Natural killer cell treated with Interleukin-12 subunit alpha and Interleukin-12 subunit beta and Interleukin-15 and Interleukin-18, amount 100 ng/mL, for 72 hours (primary cell): ENCODE data around the gene ULK4. TPM values are rescaled to one million over a fixed set of nuclear protein-coding genes. Genes with fewer than 3 reads are reported as not detected.
"Not testable (repeated sequence)": the region's sequence is repeated elsewhere in the genome, so short reads cannot be mapped to it uniquely, and the experiment has no call there.

Experiments used
- ATAC-seq, 2 donors: fragments of 150-1000 bp; cut with Tn5 transposase in 1 of 2; sonication (Bioruptor Pico), chemical (Tn5 transposase) in 1 of 2; 2 replicates each; pipeline ENCODE4 v1.10.0; 2021
- DNase-seq: peaks from one replicate; pipeline ENCODE4 v3.0.0; 2022; ENCODE audit warnings: low spot score
- H3K27ac Mint-ChIP-seq, 2 donors: 1 replicate in 1 of 2; 2 replicates in 1 of 2; pipeline ENCODE4 v1.8.0; 2022; ENCODE audit warnings: mixed read lengths in 2 of 2, mild to moderate bottlenecking in 1 of 2, moderate library complexity in 1 of 2
- H3K27me3 Mint-ChIP-seq, 2 donors: 1 replicate in 1 of 2; 2 replicates in 1 of 2; pipeline ENCODE4 v1.8.0; 2022; ENCODE audit warnings: mixed read lengths in 2 of 2
- H3K36me3 Mint-ChIP-seq: one replicate; pipeline ENCODE4 v1.8.0; 2022; ENCODE audit warnings: mixed read lengths
- H3K4me1 Mint-ChIP-seq, 2 donors: 1 replicate in 1 of 2; 2 replicates in 1 of 2; pipeline ENCODE4 v1.8.0; 2022; ENCODE audit warnings: low read depth in 2 of 2, mixed read lengths in 2 of 2, mild to moderate bottlenecking in 1 of 2
- H3K4me3 Mint-ChIP-seq: one replicate; pipeline ENCODE4 v1.8.0; 2022; ENCODE audit warnings: mixed read lengths
- H3K9me3 Mint-ChIP-seq: 2 replicates; pipeline ENCODE4 v1.8.0; 2022; ENCODE audit warnings: mixed read lengths
- total RNA-seq, 2 donors: library from RNA; stranded (reverse); gene quantifications; one replicate each; pipeline ENCODE4 v1.2.3, GENCODE V29; 2022

Gene ULK4
- total RNA-seq, 2 donors from 2014 or later: 11.1 to 29.9 TPM

- no peaks in the 10 kb centered on the region for H3K9me3 Mint-ChIP-seq
- H3K4me3 Mint-ChIP-seq: no peak overlapping the region
- H3K27ac Mint-ChIP-seq: no peak overlapping the region
- no peak for DNase-seq
- peaks cover 0 to 5% of the 10 kb centered on the region in 2 donors for H3K4me1 Mint-ChIP-seq
- no peak for ATAC-seq
- H3K36me3 Mint-ChIP-seq: no peaks in the 10 kb centered on the region
- H3K27me3 Mint-ChIP-seq: no peaks in the 10 kb centered on the region
These were observed 378.9 kb downstream of the ULK4 start for GRCh38 chr3:41583014-41583413.

GRCh38 chr3:41581700-41582099, 380.2 kb downstream of the ULK4 start:
- no peaks in the 10 kb centered on the region for H3K9me3 Mint-ChIP-seq
- H3K36me3 Mint-ChIP-seq: no peaks in the 10 kb centered on the region
- H3K4me1 Mint-ChIP-seq: peaks cover 0 to 5% of the 10 kb centered on the region in 2 donors
- H3K27ac Mint-ChIP-seq: no peak overlapping the region
- H3K27me3 Mint-ChIP-seq: no peaks in the 10 kb centered on the region
- no peak overlapping the region for H3K4me3 Mint-ChIP-seq
- ATAC-seq (no peak), DNase-seq (no peak)

DNA sequence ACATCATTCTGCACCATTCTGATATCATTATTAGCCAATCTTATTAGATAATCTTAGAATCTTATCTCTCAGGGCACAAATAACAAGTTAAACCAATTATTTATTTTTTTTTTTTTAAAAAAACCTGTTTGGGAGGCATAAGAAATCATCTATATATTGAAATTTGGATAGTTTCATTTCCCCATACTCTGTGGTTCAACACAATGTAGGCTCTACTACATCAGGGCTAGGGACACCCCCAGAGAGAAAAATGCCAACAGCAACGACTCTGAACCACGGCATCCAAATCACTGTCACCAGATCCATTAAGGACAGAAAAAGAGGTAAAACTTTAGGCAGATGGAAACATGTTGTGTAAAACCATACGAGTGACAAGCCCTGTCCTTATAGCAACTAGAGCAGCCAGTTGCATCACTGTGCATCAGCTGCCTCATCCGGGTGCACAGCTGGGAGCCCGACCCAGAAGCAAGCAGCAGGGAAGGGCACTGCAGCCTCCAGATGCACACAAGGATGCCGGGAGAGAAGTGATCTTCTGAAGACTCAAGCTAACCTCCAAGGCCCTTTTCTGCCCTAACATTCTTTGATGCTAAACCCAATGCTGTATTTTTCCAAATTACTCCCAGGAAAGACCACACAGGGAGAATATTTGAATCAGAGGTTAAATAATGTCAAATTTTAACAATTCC, 381.5 kb downstream of the ULK4 start:
- Mint-ChIP-seq H3K4me3 (no peak overlapping the region), H3K27ac (no peak overlapping the region), H3K27me3 (no peaks in the 10 kb centered on the region), H3K9me3 (no peaks in the 10 kb centered on the region), H3K4me1 (no peaks in the 10 kb centered on the region), H3K36me3 (no peaks in the 10 kb centered on the region)
- ATAC-seq (no peak), DNase-seq (no peak)

DNA sequence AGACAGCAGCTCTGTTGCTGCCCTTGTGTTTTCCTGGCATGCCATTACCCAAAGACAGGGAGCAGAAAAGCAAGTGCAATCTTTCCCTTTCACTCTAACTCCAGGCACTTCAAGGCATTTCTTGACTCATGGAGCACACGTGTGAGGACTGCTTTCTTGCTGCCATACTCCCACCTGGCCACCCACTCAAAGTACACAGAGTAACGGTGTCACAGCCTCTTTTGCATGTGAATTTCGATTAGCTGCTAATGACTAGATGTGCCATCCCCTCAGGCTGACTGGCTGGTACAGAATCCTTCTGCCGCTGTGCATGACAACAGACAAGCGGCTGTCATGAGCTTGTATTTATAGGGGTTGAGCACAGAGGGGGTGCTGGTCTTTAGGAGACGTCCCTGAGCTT, 382.0 kb downstream of the ULK4 start:
- Mint-ChIP-seq H3K4me3 (no peak overlapping the region), H3K27ac (no peak overlapping the region), H3K36me3 (no peaks in the 10 kb centered on the region), H3K27me3 (no peaks in the 10 kb centered on the region), H3K4me1 (no peaks in the 10 kb centered on the region), H3K9me3 (no peaks in the 10 kb centered on the region)
- ATAC-seq: no peak
- DNase-seq: no peak

DNA sequence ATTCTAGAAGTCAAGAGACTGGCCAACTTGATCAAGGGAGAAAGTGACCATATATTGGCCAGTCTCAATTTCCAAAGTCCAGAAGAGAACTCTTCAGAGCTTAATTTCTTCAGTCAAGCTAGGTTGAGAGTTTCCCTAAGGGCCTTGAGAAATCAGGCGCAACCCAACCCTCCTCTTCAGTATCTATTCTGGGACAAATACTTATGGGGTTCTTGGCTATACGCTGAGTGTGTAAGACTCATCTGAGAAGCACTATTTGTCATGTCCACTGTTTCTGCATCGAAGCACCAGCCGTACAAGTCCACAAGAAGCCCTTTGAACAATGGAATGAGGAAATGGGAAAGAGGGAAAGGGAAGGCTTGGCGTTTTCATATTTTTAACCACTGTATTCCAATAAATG, 383.1 kb downstream of the ULK4 start:
- H3K4me1 Mint-ChIP-seq: no peaks in the 10 kb centered on the region

GRCh38 chr3:41575724-41576123, 386.2 kb downstream of the ULK4 start:
- Mint-ChIP-seq H3K27ac (no peak overlapping the region), H3K36me3 (no peaks in the 10 kb centered on the region), H3K9me3 (no peaks in the 10 kb centered on the region), H3K4me1 (peaks cover 0 to 6% of the 10 kb centered on the region in 2 donors), H3K4me3 (no peak overlapping the region), H3K27me3 (no peaks in the 10 kb centered on the region)
- DNase-seq: no peak
- no peak for ATAC-seq

More for the DNA sequence above, 383.1 kb downstream of the ULK4 start:
- ATAC-seq (no peak), DNase-seq (no peak)
- Mint-ChIP-seq H3K27me3 (no peaks in the 10 kb centered on the region), H3K9me3 (no peaks in the 10 kb centered on the region), H3K27ac (no peak overlapping the region), H3K36me3 (no peaks in the 10 kb centered on the region), H3K4me3 (no peak overlapping the region)

- no peak overlapping the region for H3K27ac Mint-ChIP-seq
These were observed 387.0 kb downstream of the ULK4 start for GRCh38 chr3:41574900-41575299.

DNA sequence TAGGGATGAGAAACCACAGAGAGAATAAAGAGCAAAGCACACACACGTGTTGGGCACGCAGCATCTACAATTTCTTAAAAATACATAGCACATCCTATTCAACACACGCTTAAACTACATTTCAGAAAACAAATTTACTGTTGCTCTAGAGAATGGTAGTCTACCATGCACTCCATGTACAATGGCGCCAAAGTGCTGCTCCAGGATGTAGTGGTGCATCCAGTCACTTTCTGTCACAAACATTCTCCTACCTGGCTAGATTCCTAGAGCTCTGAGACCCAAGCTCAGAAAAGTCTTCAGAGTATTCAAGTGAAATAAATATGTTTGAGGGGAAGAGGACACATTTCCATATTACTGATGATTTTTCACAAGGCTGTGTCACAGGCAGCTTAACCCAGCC, 388.3 kb downstream of the ULK4 start:
- peaks cover 0 to 6% of the 10 kb centered on the region in 2 donors for H3K4me1 Mint-ChIP-seq
- H3K27me3 Mint-ChIP-seq: no peaks in the 10 kb centered on the region
- no peak overlapping the region for H3K27ac Mint-ChIP-seq
- no peaks in the 10 kb centered on the region for H3K36me3 Mint-ChIP-seq
- no peaks in the 10 kb centered on the region for H3K9me3 Mint-ChIP-seq
- DNase-seq (no peak), ATAC-seq (no peak)
- H3K4me3 Mint-ChIP-seq: no peak overlapping the region

More at GRCh38 chr3:41574900-41575299, 387.0 kb downstream of the ULK4 start:
- H3K4me1 Mint-ChIP-seq: peaks cover 0 to 6% of the 10 kb centered on the region in 2 donors
- H3K9me3 Mint-ChIP-seq: no peaks in the 10 kb centered on the region
- no peak for DNase-seq
- no peaks in the 10 kb centered on the region for H3K36me3 Mint-ChIP-seq
- H3K4me3 Mint-ChIP-seq: no peak overlapping the region
- no peak for ATAC-seq
- no peaks in the 10 kb centered on the region for H3K27me3 Mint-ChIP-seq

- peaks cover 0 to 1% of the 10 kb centered on the region in 2 donors for H3K27me3 Mint-ChIP-seq
- no peaks in the 10 kb centered on the region for H3K9me3 Mint-ChIP-seq
- H3K36me3 Mint-ChIP-seq: no peaks in the 10 kb centered on the region
- H3K4me1 Mint-ChIP-seq: peaks cover 0 to 6% of the 10 kb centered on the region in 2 donors
- no peak overlapping the region for H3K4me3 Mint-ChIP-seq
- no peak for ATAC-seq
- no peak for DNase-seq
- H3K27ac Mint-ChIP-seq: no peak overlapping the region
These were observed 389.8 kb downstream of the ULK4 start for GRCh38 chr3:41572092-41572491.

DNA sequence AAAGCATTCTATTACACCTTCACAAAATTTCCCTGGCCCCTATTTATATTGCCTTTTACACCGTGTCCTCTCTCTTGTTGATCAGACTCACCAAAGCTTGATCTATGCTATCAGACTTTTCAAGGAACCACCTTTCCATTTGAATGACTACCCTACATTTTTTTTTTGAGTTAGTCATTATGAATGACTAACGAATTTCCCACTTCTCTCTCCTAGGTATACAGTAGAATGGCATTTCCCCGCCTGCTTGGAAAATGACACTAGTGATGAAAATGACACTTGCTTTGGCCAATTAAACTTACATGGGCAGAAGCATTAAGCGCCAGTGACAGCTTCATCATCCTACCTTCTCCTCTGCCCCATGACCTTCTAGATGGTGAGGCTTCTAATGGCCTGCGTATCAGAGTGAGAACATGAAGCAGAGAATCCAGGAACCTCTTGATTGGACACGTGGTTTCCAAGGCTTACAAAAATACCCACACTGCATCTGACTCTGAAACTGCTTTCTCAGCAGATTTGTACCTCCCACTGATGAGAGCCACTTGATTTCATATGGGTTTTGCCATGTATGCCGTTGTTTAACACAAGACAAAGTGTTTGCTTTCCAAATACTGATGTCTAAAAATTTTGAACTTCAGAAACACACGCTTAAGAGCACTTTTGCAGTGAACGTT, 392.1 kb downstream of the ULK4 start:
- no peaks in the 10 kb centered on the region for H3K9me3 Mint-ChIP-seq
- H3K27ac Mint-ChIP-seq: no peak overlapping the region
- H3K4me1 Mint-ChIP-seq: peaks cover 0 to 6% of the 10 kb centered on the region in 2 donors
- H3K4me3 Mint-ChIP-seq: no peak overlapping the region
- H3K27me3 Mint-ChIP-seq: peaks cover 0 to 2% of the 10 kb centered on the region in 2 donors
- H3K36me3 Mint-ChIP-seq: no peaks in the 10 kb centered on the region
- DNase-seq (no peak), ATAC-seq (no peak)

DNA sequence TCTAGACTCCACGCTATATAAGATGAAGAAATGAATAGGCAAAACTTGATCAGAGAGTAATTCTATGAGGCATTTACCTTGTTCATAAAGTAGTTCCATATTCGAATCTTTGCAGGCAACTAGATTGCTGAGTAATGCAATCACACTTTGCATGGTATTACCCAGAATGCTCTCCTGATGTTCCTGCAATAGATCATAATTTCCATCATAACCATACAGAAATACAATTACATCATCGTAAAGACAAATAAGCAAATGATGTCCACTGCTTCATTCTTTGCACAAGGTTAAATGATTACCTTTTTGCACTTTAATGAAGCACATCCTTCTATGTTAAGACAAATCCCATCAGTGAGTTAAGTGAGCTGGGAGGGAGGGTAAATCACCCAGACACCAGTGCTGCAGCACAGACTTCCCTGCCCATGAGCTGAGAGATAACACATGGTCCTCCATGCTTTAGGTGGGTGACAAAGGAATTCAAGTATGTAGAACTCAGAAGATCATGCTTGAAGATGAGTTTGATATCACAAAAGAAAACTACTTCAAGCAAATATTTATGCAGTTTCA, 395.9 kb downstream of the ULK4 start:
- Mint-ChIP-seq H3K4me1 (no peaks in the 10 kb centered on the region), H3K27me3 (peaks cover 0 to 2% of the 10 kb centered on the region in 2 donors), H3K27ac (no peak overlapping the region), H3K4me3 (no peak overlapping the region), H3K36me3 (peaks cover 6% of the 10 kb centered on the region), H3K9me3 (peaks cover 5% of the 10 kb centered on the region)
- no peak for DNase-seq
- no peak for ATAC-seq

DNA sequence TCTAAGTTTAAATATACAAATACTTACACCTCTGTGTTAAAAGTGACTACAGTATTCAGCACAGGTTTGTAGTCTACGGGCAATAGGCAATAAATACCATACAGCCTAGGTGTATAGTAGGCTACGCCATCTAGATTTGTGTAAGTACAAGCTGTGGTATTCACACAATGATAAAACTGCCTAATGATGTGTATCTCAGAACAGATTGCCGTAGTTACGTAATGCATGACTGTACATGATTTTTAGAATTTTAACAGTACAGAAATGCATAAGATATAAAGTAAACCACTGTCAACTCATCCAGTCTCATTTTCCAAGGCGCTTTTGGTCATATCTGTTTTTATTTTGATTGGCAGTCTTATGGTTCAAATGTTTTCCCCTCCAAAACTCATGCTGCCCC, 396.9 kb downstream of the ULK4 start:
- Mint-ChIP-seq H3K4me3 (no peak overlapping the region), H3K4me1 (no peaks in the 10 kb centered on the region), H3K9me3 (peaks cover 5% of the 10 kb centered on the region), H3K27ac (no peak overlapping the region), H3K27me3 (peaks cover 0 to 2% of the 10 kb centered on the region in 2 donors), H3K36me3 (peaks cover 6% of the 10 kb centered on the region)
- no peak for DNase-seq
- no peak for ATAC-seq

DNA sequence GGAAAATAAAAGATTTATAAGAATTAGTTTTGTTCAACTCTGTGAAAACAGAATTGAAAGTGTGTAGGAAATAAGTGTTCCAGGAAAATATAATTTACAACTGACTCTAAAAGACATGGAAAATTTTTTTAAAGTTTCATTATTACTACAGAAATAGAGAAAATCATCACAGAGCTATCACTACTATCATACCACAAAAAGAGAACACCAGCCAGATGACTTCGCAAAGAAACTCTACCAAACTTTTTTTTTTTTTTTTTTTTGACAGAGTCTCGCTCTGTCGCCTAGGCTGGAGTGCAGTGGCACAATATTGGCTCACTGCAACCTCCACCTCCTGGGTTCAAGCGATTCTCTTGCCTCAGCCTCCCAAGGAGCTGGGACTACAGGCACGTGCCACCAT, 405.7 kb downstream of the ULK4 start:
- not testable (repeated sequence) for DNase-seq, H3K27ac Mint-ChIP-seq, H3K4me3 Mint-ChIP-seq, H3K36me3 Mint-ChIP-seq, H3K27me3 Mint-ChIP-seq, ATAC-seq, H3K4me1 Mint-ChIP-seq
- H3K9me3 Mint-ChIP-seq: peaks cover 15% of the 10 kb centered on the region

GRCh38 chr3:41532976-41533375, 428.9 kb downstream of the ULK4 start:
- H3K27me3 Mint-ChIP-seq: no peaks in the 10 kb centered on the region
- H3K9me3 Mint-ChIP-seq: no peaks in the 10 kb centered on the region
- DNase-seq (no peak), ATAC-seq (no peak)
- no peaks in the 10 kb centered on the region for H3K4me1 Mint-ChIP-seq
- H3K27ac Mint-ChIP-seq: no peak overlapping the region
- no peaks in the 10 kb centered on the region for H3K36me3 Mint-ChIP-seq
- no peak overlapping the region for H3K4me3 Mint-ChIP-seq
